HG03025 (cell line): ENCODE data around the gene PARVA.

Source experiments
- ATAC-seq: cut with Tn5 transposase; IDR thresholded peaks from one replicate; pipeline ENCODE4 v1.9.1; 2021; ENCODE audit warnings: mild to moderate bottlenecking, moderate library complexity; ENCODE audit not compliant: unreplicated experiment, low FRiP score

The PARVA gene

GRCh38 chr11:12523180-12523924 is 146.0 kb downstream of the PARVA start:
- ATAC-seq: no peak

GRCh38 chr11:12524865-12525264 is 147.5 kb downstream of the PARVA start:
- no peak for ATAC-seq

GRCh38 chr11:12525466-12526055 is 148.2 kb downstream of the PARVA start:
- ATAC-seq: no peak

- no peak for ATAC-seq
Observed at GRCh38 chr11:12526789-12527188, 149.4 kb downstream of the PARVA start.

GRCh38 chr11:12528487-12528886 is 151.1 kb downstream of the PARVA start:
- no peak for ATAC-seq

- ATAC-seq: no peak
Observed at GRCh38 chr11:12529041-12529440, 151.7 kb downstream of the PARVA start.

GRCh38 chr11:12529793-12530192 is 152.4 kb downstream of the PARVA start:
- no peak for ATAC-seq

GRCh38 chr11:12531020-12531419 is 153.6 kb downstream of the PARVA start:
- ATAC-seq: no peak

GRCh38 chr11:12531681-12532080 is 154.3 kb downstream of the PARVA start:
- no peak for ATAC-seq

- ATAC-seq: no peak
Observed at GRCh38 chr11:12532580-12532979, 155.2 kb downstream of the PARVA start.

GRCh38 chr11:12534549-12534948 is 157.2 kb downstream of the PARVA start:
- no peak for ATAC-seq

GRCh38 chr11:12535321-12535720 is 157.9 kb downstream of the PARVA start:
- ATAC-seq: no peak

- ATAC-seq: no peak
Observed at GRCh38 chr11:12536566-12536965, 159.2 kb downstream of the PARVA start.

- ATAC-seq: no peak
Observed at GRCh38 chr11:12537778-12538401, 160.5 kb downstream of the PARVA start.

- ATAC-seq: no peak
Observed at GRCh38 chr11:12538889-12539421, 161.6 kb downstream of the PARVA start.

GRCh38 chr11:12539572-12539971 is 162.2 kb downstream of the PARVA start:
- no peak for ATAC-seq

- ATAC-seq: no peak
Observed at GRCh38 chr11:12540075-12540680, 162.8 kb downstream of the PARVA start.

- ATAC-seq: no peak
Observed at GRCh38 chr11:12540913-12541582, 163.7 kb downstream of the PARVA start.

GRCh38 chr11:12541583-12542151 is 164.3 kb downstream of the PARVA start:
- no peak for ATAC-seq

- no peak for ATAC-seq
Observed at GRCh38 chr11:12542186-12542935, 165.0 kb downstream of the PARVA start.
